CD14-positive monocyte (primary cell): ENCODE data around the gene EDC4. TPM values are rescaled to one million over a fixed set of nuclear protein-coding genes. Genes with fewer than 3 reads are reported as not detected.

Source experiments
- DNase-seq, 3 donors: peaks; one replicate each; pipeline ENCODE4 v3.0.0-alpha.2; 2011 to 2022
- H2AFZ ChIP-seq: 2 replicates; pipeline ENCODE4 v1.6.0; 2012; ENCODE audit warnings: mild to moderate bottlenecking, low read depth, low read length, inconsistent platforms; ENCODE audit not compliant: insufficient read depth, poor library complexity, severe bottlenecking
- H3K27ac ChIP-seq, 2 donors: 1 replicate in 1 of 2; 2 replicates in 1 of 2; pipeline ENCODE4 v1.5.1; 2012 to 2013; ENCODE audit warnings: low read length in 2 of 2, control low read depth in 1 of 2, inconsistent platforms in 1 of 2, low read depth in 1 of 2, mild to moderate bottlenecking in 1 of 2
- H3K27me3 ChIP-seq, 2 donors: one replicate each; pipeline versions ENCODE4 v1.6.0 to v1.6.1; 2011 to 2013; ENCODE audit warnings: low read length in 2 of 2; ENCODE audit not compliant: control insufficient read depth in 2 of 2, insufficient read depth in 2 of 2
- H3K36me3 ChIP-seq, 2 donors: replicated peaks in 1 of 2; 1 replicate in 1 of 2; 2 replicates in 1 of 2; pipeline versions ENCODE4 v1.5.1 to v1.6.1; 2012 to 2013; ENCODE audit warnings: low read length in 2 of 2, control low read depth in 1 of 2, inconsistent platforms in 1 of 2, mild to moderate bottlenecking in 1 of 2; ENCODE audit not compliant: insufficient read depth in 2 of 2, control insufficient read depth in 1 of 2
- H3K4me1 ChIP-seq, 2 donors: 1 replicate in 1 of 2; 2 replicates in 1 of 2; pipeline versions ENCODE4 v1.5.1 to v1.6.1; 2012 to 2013; ENCODE audit warnings: low read length in 2 of 2, control low read depth in 1 of 2, inconsistent platforms in 1 of 2, mild to moderate bottlenecking in 1 of 2, moderate library complexity in 1 of 2; ENCODE audit not compliant: insufficient read depth in 2 of 2, control insufficient read depth in 1 of 2
- H3K4me2 ChIP-seq: replicated peaks from 2 replicates; pipeline ENCODE3; 2012; ENCODE audit warnings: low read length, moderate library complexity, mild to moderate bottlenecking; ENCODE audit not compliant: poor library complexity, severe bottlenecking; ENCODE audit errors: extremely low read depth
- H3K4me3 ChIP-seq, 3 experiments: fragments of 200-600 bp in 1 of 3; sonication (generic) in 1 of 3; replicated peaks in 1 of 3; 1 replicate in 2 of 3; 2 replicates in 1 of 3; pipeline ENCODE4 v1.5.1; 2011 to 2013; ENCODE audit warnings: low read length in 3 of 3, mild to moderate bottlenecking in 3 of 3, control low read depth in 2 of 3, low read depth in 2 of 3, inconsistent platforms in 1 of 3, moderate library complexity in 1 of 3
- H3K79me2 ChIP-seq: 2 replicates; pipeline ENCODE4 v1.6.0; 2012; ENCODE audit warnings: mild to moderate bottlenecking, control low read depth, inconsistent platforms, low read length, moderate library complexity; ENCODE audit not compliant: insufficient read depth
- H3K9ac ChIP-seq: 2 replicates; pipeline ENCODE4 v1.6.0; 2017; ENCODE audit warnings: low read length, mild to moderate bottlenecking; ENCODE audit not compliant: insufficient read depth, poor library complexity, severe bottlenecking
- H3K9me3 ChIP-seq, 2 donors: replicated peaks in 1 of 2; 1 replicate in 1 of 2; 2 replicates in 1 of 2; pipeline versions ENCODE4 v1.5.1 to v1.6.1; 2012 to 2013; ENCODE audit warnings: low read length in 2 of 2, control low read depth in 1 of 2; ENCODE audit not compliant: control insufficient read depth in 1 of 2, insufficient read depth in 1 of 2
- H4K20me1 ChIP-seq: 2 replicates; pipeline ENCODE4 v1.6.0; 2012; ENCODE audit warnings: mild to moderate bottlenecking, low read length, control low read depth, moderate library complexity; ENCODE audit not compliant: insufficient read depth
- H3K27ac Mint-ChIP-seq, 7 donors: one replicate each; pipeline ENCODE4 v1.8.0; 2020; ENCODE audit warnings: mild to moderate bottlenecking in 7 of 7, mixed read lengths in 7 of 7, moderate library complexity in 6 of 7, inconsistent platforms in 2 of 7
- H3K27me3 Mint-ChIP-seq, 3 donors: one replicate each; pipeline ENCODE4 v1.8.0; 2021 to 2022; ENCODE audit warnings: low read depth in 3 of 3, mild to moderate bottlenecking in 3 of 3, mixed read lengths in 3 of 3, moderate library complexity in 3 of 3, inconsistent platforms in 1 of 3
- H3K36me3 Mint-ChIP-seq, 2 donors: one replicate each; pipeline ENCODE4 v1.8.0; 2020; ENCODE audit warnings: mixed read lengths in 2 of 2, inconsistent platforms in 1 of 2, mild to moderate bottlenecking in 1 of 2
- H3K4me1 Mint-ChIP-seq: one replicate; pipeline ENCODE4 v1.8.0; 2020; ENCODE audit warnings: mild to moderate bottlenecking, mixed read lengths
- H3K4me3 Mint-ChIP-seq, 2 donors: one replicate each; pipeline ENCODE4 v1.8.0; 2020; ENCODE audit warnings: mild to moderate bottlenecking in 2 of 2, mixed read lengths in 2 of 2, moderate library complexity in 1 of 2
- H3K9me3 Mint-ChIP-seq, 7 donors: one replicate each; pipeline ENCODE4 v1.8.0; 2020 to 2022; ENCODE audit warnings: mixed read lengths in 7 of 7, mild to moderate bottlenecking in 6 of 7, moderate library complexity in 6 of 7, inconsistent platforms in 2 of 7
- WGBS: methylation state at CpG from one replicate; pipeline ENCODE4 v1.1.5; 2013; ENCODE audit warnings: missing lambda C conversion rate; ENCODE audit not compliant: insufficient coverage; 5-methylcytosine and 5-hydroxymethylcytosine counted together
- intact Hi-C, 2 donors: fragments of 100-400 bp; cut with micrococcal nuclease; formaldehyde crosslinking; loops; one replicate each; pipeline versions ENCODE4 v1.15.0 to v1.15.1; 2023
- polyA plus RNA-seq, 3 donors: library from polyadenylated mRNA; depleted of rRNA in 1 of 3; unstranded in 2 of 3; stranded (reverse) in 1 of 3; fragments of 300-500 nt in 2 of 3; fragments of >200 nt in 1 of 3; fragmentation: Illumina TruSeq in 2 of 3; gene quantifications; 1 replicate in 2 of 3; 2 replicates in 1 of 3; pipeline ENCODE4 v1.2.3, GENCODE V29; 2012 to 2021
- TF ChIP-seq, protein P1 (sequence below): fragments of 200-600 bp; IDR thresholded peaks from one replicate; pipeline ENCODE4 v1.8.0; 2022; ENCODE audit warnings: antibody characterized with exemption, mild to moderate bottlenecking

EDC4 gene
- polyA plus RNA-seq, 3 donors = 13.7 to 84.9 (median 18.2) TPM

DNA sequence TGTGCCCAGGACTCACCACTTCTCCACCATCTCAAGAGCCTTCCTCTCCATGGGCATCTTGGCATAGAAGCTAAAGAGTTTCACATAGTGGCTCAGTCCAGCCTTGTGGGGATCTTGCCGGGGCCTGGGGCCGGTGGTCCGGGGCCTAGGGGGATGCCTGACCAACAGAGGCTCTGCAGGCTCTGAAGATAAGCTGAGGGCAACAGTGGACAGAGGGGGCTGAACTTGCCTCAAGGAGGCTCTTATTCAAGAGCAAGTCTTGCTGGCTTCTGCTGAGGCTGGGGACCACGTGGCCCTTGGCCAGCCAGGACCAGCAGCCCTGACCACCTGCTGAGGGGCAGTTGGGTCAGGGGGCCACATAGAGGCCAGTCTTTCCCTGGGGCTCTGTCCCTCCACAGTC lies 44.2 kb upstream of the EDC4 start:
- H3K27me3 Mint-ChIP-seq = peaks cover 0 to 2% (median 0%) of the 10 kb centered on the region in 3 donors
- H3K4me1 Mint-ChIP-seq = peaks cover 10% of the 10 kb centered on the region
- TF ChIP-seq, protein P1, sequence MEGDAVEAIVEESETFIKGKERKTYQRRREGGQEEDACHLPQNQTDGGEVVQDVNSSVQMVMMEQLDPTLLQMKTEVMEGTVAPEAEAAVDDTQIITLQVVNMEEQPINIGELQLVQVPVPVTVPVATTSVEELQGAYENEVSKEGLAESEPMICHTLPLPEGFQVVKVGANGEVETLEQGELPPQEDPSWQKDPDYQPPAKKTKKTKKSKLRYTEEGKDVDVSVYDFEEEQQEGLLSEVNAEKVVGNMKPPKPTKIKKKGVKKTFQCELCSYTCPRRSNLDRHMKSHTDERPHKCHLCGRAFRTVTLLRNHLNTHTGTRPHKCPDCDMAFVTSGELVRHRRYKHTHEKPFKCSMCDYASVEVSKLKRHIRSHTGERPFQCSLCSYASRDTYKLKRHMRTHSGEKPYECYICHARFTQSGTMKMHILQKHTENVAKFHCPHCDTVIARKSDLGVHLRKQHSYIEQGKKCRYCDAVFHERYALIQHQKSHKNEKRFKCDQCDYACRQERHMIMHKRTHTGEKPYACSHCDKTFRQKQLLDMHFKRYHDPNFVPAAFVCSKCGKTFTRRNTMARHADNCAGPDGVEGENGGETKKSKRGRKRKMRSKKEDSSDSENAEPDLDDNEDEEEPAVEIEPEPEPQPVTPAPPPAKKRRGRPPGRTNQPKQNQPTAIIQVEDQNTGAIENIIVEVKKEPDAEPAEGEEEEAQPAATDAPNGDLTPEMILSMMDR = no peak
- H3K9me3 Mint-ChIP-seq = no peaks in the 10 kb centered on the region
- no peak overlapping the region for H3K4me3 Mint-ChIP-seq
- no peak overlapping the region for H3K9ac ChIP-seq
- DNase-seq = no peak
- no peak overlapping the region for H3K4me2 ChIP-seq
- 100% methylated on average over 3 of the region's 4 CpGs for WGBS
- peaks cover 17% of the 10 kb centered on the region for H3K79me2 ChIP-seq
- no peak overlapping the region for H3K27ac ChIP-seq
- no peaks in the 10 kb centered on the region for H3K27me3 ChIP-seq
- H3K27ac Mint-ChIP-seq = peak overlapping the region in 1 of 7 donors; percentile 70
- H4K20me1 ChIP-seq = no peaks in the 10 kb centered on the region
- no peaks in the 10 kb centered on the region for H3K9me3 ChIP-seq
- no peak overlapping the region for H3K4me3 ChIP-seq
- peaks cover 52 to 63% of the 10 kb centered on the region in 2 donors for H3K36me3 ChIP-seq
- intact Hi-C loops = loop anchor here in 1 of 2 donors (10.0 kb wide), 1 partner anchor 236 kb away; no protein-coding TSS in a partner anchor
- H3K4me1 ChIP-seq = peaks cover 8 to 13% of the 10 kb centered on the region in 2 donors
- peaks cover 39 to 60% of the 10 kb centered on the region in 2 donors for H3K36me3 Mint-ChIP-seq
- no peak overlapping the region for H2AFZ ChIP-seq

- Mint-ChIP-seq H3K9me3 (no peaks in the 10 kb centered on the region), H3K36me3 (peaks cover 33 to 42% of the 10 kb centered on the region in 2 donors), H3K4me3 (peak overlapping the region; percentile 82 to 87), H3K27me3 (peaks cover 1 to 5% (median 2%) of the 10 kb centered on the region in 3 donors), H3K4me1 (peaks cover 10% of the 10 kb centered on the region), H3K27ac (peak overlapping the region in 4 of 7 donors; percentile 20 to 67 (median 50))
- Histone ChIP-seq H3K9me3 (no peaks in the 10 kb centered on the region), H3K4me1 (peaks cover 13 to 20% of the 10 kb centered on the region in 2 donors), H3K79me2 (peaks cover 18% of the 10 kb centered on the region), H4K20me1 (no peaks in the 10 kb centered on the region), H3K4me2 (peak overlapping the region; percentile 93), H3K27me3 (no peaks in the 10 kb centered on the region), H2AFZ (peak overlapping the region; percentile 93), H3K27ac (peak overlapping the region in 1 of 2 donors; percentile 70), H3K4me3 (peak overlapping the region; percentile 69 to 88 (median 74)), H3K9ac (peak overlapping the region; percentile 81), H3K36me3 (peaks cover 39 to 41% of the 10 kb centered on the region in 2 donors)
- TF ChIP-seq, protein P1 = no peak
- WGBS = 0% methylated on average over 3 of the region's 3 CpGs
- intact Hi-C loops = loop anchor here in 1 of 2 donors (1.0 to 5.0 kb wide), 2 partner anchors 13 to 39 kb away; partner anchors contain the start of genes EDC4 and NUTF2
- no peak for DNase-seq
Measured at GRCh38 chr16:67833030-67833414, 39.8 kb upstream of the EDC4 start.
